Natural killer cell (primary cell): ENCODE data around the gene RNASEL. TPM values are rescaled to one million over a fixed set of nuclear protein-coding genes. Genes with fewer than 3 reads are reported as not detected.

Experiments
- ATAC-seq, 3 donors: fragments of 150-1000 bp in 2 of 3; fragments of 200-7000 bp in 1 of 3; cut with Tn5 transposase; 1 replicate in 1 of 3; 2 replicates in 2 of 3; pipeline ENCODE4 v1.10.0; 2021; ENCODE audit warnings: mild to moderate bottlenecking in 2 of 3, moderate library complexity in 2 of 3
- DNase-seq, 2 donors: peaks; one replicate each; pipeline versions ENCODE4 v3.0.0 to v3.0.0-alpha.2; 2013 to 2021; ENCODE audit warnings: mixed read lengths in 1 of 2
- H3K27ac ChIP-seq: one replicate; pipeline ENCODE4 v1.5.1; 2013; ENCODE audit warnings: mild to moderate bottlenecking, low read length
- H3K27me3 ChIP-seq: one replicate; pipeline ENCODE4 v1.6.1; 2013; ENCODE audit warnings: low read length; ENCODE audit not compliant: control insufficient read depth, insufficient read depth
- H3K36me3 ChIP-seq: one replicate; pipeline ENCODE4 v1.6.1; 2013; ENCODE audit warnings: low read length; ENCODE audit not compliant: control insufficient read depth, insufficient read depth
- H3K4me1 ChIP-seq: one replicate; pipeline ENCODE4 v1.6.1; 2013; ENCODE audit warnings: low read length; ENCODE audit not compliant: control insufficient read depth, insufficient read depth
- H3K4me3 ChIP-seq: one replicate; pipeline ENCODE4 v1.5.1; 2013; ENCODE audit warnings: low read length
- H3K9me3 ChIP-seq: one replicate; pipeline ENCODE4 v1.6.1; 2013; ENCODE audit warnings: low read length; ENCODE audit not compliant: control insufficient read depth, insufficient read depth
- H3K27ac Mint-ChIP-seq, 2 donors: one replicate each; pipeline ENCODE4 v1.8.0; 2022; ENCODE audit warnings: mild to moderate bottlenecking in 2 of 2, mixed read lengths in 2 of 2, moderate library complexity in 1 of 2
- H3K27me3 Mint-ChIP-seq, 2 donors: one replicate each; pipeline ENCODE4 v1.8.0; 2022; ENCODE audit warnings: low read depth in 2 of 2, mixed read lengths in 2 of 2
- H3K36me3 Mint-ChIP-seq: one replicate; pipeline ENCODE4 v1.8.0; 2022; ENCODE audit warnings: mixed read lengths
- H3K4me1 Mint-ChIP-seq, 2 donors: one replicate each; pipeline ENCODE4 v1.8.0; 2022; ENCODE audit warnings: mixed read lengths in 2 of 2
- H3K4me3 Mint-ChIP-seq: one replicate; pipeline ENCODE4 v1.8.0; 2022; ENCODE audit warnings: mild to moderate bottlenecking, moderate library complexity, mixed read lengths
- H3K9me3 Mint-ChIP-seq, 2 donors: one replicate each; pipeline ENCODE4 v1.8.0; 2022; ENCODE audit warnings: mixed read lengths in 2 of 2
- intact Hi-C: fragments of 100-400 bp; cut with micrococcal nuclease; formaldehyde crosslinking; loops from one replicate; pipeline ENCODE4 v1.14.2; 2022
- total RNA-seq, 4 donors: library from RNA; stranded (reverse); fragments of 120-200 nt in 1 of 4; gene quantifications; one replicate each; pipeline versions ENCODE4 v1.2.3 to v1.2.4, GENCODE V29; 2013 to 2022
- TF ChIP-seq, protein P1 (sequence below): fragments of 200-600 bp; IDR thresholded peaks from one replicate; pipeline ENCODE4 v1.8.0; 2022; ENCODE audit warnings: antibody characterized with exemption

RNASEL gene
- total RNA-seq, 3 donors from 2014 or later (not counting 1 experiment from before 2014, with no cell fraction given) = 3.3 to 5.8 (median 4.8) TPM

DNA sequence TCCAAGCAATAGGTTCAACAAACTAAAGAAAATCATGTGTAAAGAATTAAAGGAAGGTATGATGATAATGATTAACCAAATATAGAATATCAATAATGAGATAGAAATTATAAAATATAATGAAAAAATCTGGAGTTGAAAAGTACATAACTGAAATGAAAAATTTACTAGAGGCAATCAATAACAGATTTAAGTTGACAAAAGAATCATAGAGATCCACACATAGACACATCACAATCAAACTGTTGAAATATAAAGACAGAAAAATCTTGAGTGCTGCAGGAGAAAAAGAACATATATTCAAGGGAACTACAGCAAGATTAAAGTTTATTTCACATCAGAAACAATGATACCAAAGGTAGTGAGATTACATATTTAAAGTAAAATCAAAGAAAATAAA is 63.7 kb downstream of the RNASEL start:
- no peak overlapping the region for H3K4me3 Mint-ChIP-seq
- H3K36me3 Mint-ChIP-seq = peaks cover 30% of the 10 kb centered on the region
- ATAC-seq (no peak), DNase-seq (no peak)
- Histone ChIP-seq H3K9me3 (peaks cover 3% of the 10 kb centered on the region), H3K36me3 (no peaks in the 10 kb centered on the region), H3K4me3 (no peak overlapping the region), H3K27me3 (peaks cover 3% of the 10 kb centered on the region), H3K4me1 (no peaks in the 10 kb centered on the region), H3K27ac (no peak overlapping the region)
- H3K27ac Mint-ChIP-seq = no peak overlapping the region
- intact Hi-C loops = no loop called here
- peaks cover 13 to 15% of the 10 kb centered on the region in 2 donors for H3K9me3 Mint-ChIP-seq
- H3K4me1 Mint-ChIP-seq = no peaks in the 10 kb centered on the region
- TF ChIP-seq, protein P1, sequence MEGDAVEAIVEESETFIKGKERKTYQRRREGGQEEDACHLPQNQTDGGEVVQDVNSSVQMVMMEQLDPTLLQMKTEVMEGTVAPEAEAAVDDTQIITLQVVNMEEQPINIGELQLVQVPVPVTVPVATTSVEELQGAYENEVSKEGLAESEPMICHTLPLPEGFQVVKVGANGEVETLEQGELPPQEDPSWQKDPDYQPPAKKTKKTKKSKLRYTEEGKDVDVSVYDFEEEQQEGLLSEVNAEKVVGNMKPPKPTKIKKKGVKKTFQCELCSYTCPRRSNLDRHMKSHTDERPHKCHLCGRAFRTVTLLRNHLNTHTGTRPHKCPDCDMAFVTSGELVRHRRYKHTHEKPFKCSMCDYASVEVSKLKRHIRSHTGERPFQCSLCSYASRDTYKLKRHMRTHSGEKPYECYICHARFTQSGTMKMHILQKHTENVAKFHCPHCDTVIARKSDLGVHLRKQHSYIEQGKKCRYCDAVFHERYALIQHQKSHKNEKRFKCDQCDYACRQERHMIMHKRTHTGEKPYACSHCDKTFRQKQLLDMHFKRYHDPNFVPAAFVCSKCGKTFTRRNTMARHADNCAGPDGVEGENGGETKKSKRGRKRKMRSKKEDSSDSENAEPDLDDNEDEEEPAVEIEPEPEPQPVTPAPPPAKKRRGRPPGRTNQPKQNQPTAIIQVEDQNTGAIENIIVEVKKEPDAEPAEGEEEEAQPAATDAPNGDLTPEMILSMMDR = no peak
- H3K27me3 Mint-ChIP-seq = peaks cover 8 to 25% of the 10 kb centered on the region in 2 donors

Other genes starting within 250 kb of the RNASEL start
- 100 to 1,000 TPM; 128 to 420 (median 134) TPM for gene GLUL, start 197.5 kb downstream of the RNASEL start, total RNA-seq
- gene TEDDM1, start 188.6 kb downstream of the RNASEL start, total RNA-seq = not detected
- not detected for gene RGSL1, start 139.1 kb downstream of the RNASEL start, total RNA-seq
- 1 to 10 TPM; 1.3 to 9.6 (median 4.2) TPM for gene RGS16, start 15.1 kb upstream of the RNASEL start, total RNA-seq
- gene RGS8, start 95.3 kb upstream of the RNASEL start, total RNA-seq = not detected
- gene NPL, start 200.5 kb upstream of the RNASEL start, total RNA-seq = 10 to 100 TPM in 1 of 3 donors, 1 to 10 TPM in 2; 5.2 to 10.6 (median 6.8) TPM